ENCODE measurements around the gene PLCD3. TPM values are rescaled to one million over a fixed set of nuclear protein-coding genes. Genes with fewer than 3 reads are reported as not detected.

Gene PLCD3, protein sequence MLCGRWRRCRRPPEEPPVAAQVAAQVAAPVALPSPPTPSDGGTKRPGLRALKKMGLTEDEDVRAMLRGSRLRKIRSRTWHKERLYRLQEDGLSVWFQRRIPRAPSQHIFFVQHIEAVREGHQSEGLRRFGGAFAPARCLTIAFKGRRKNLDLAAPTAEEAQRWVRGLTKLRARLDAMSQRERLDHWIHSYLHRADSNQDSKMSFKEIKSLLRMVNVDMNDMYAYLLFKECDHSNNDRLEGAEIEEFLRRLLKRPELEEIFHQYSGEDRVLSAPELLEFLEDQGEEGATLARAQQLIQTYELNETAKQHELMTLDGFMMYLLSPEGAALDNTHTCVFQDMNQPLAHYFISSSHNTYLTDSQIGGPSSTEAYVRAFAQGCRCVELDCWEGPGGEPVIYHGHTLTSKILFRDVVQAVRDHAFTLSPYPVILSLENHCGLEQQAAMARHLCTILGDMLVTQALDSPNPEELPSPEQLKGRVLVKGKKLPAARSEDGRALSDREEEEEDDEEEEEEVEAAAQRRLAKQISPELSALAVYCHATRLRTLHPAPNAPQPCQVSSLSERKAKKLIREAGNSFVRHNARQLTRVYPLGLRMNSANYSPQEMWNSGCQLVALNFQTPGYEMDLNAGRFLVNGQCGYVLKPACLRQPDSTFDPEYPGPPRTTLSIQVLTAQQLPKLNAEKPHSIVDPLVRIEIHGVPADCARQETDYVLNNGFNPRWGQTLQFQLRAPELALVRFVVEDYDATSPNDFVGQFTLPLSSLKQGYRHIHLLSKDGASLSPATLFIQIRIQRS
- 33.5 TPM for polyA plus RNA-seq (2013, experiment 1 of 4)
- polyA plus RNA-seq (2013, experiment 2 of 4) = 25.3 TPM
- 23.3 TPM for polyA plus RNA-seq (2013, experiment 3 of 4)
- 25.9 TPM for polyA plus RNA-seq (2013, experiment 4 of 4)

DNA sequence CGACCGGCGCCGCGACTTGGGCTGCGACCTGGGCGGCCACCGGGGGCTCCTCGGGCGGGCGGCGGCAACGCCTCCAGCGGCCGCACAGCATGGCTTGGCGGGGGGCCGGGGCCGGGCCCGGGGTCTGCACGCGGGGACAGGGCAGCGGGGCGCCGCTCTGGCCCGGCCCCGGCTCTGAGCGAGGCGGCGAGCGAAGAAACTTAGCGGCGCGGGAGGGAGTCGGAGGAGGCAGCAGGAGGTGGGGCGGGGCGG lies at the start of gene PLCD3:
PLCD3 (minus strand) TSS at position 196 of the 252 bp plus-strand sequence; CDS start at position 91, 105 bp downstream.
- H3K36me3 ChIP-seq (ENCODE audit: control insufficient read depth, insufficient read depth, low read length) = no peaks in the 10 kb centered on the region
- H3K9me3 ChIP-seq (ENCODE audit: control insufficient read depth, low read length) = no peaks in the 10 kb centered on the region
- H3K27me3 ChIP-seq (ENCODE audit: control insufficient read depth, insufficient read depth, low read length, poor library complexity, severe bottlenecking) = peaks cover 3% of the 10 kb centered on the region
- peak within 1 kb of the TSS; percentile 50 for H3K27ac ChIP-seq (ENCODE audit: insufficient read depth, low read depth, low read length, poor library complexity, severe bottlenecking)
- H3K4me1 ChIP-seq (ENCODE audit: control insufficient read depth, insufficient read depth, low read length) = peaks cover 16% of the 10 kb centered on the region
- peak within 1 kb of the TSS; percentile 67 for H3K4me3 ChIP-seq (ENCODE audit: insufficient read depth, low read depth, low read length)
- 1% methylated on average over 36 of the region's 36 CpGs for WGBS, 2 experiments

DNA sequence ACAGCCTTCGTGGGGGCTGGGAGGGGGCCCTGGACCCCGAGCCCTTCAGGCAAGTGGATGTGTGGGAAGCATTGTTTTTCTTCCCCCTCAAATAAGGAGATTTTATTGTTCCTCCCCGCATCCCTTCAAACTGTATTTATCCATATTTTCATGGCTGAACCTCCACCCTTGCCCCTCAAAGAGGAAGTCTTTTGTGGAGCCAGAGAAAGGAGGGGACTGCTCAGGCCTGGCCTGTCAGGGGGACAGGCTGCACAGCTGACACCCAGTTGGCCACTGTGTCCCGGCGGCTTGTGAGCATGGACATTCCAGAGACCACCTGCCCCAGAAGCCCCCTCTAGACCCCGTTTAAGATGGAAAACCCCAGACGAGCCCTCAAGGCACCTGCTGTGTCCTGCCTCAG lies 45.2 kb upstream of the PLCD3 start:
- 91 to 92% methylated on average over 7 of the region's 7 CpGs for WGBS, 2 experiments
- H3K27me3 ChIP-seq (ENCODE audit: control insufficient read depth, insufficient read depth, low read length, poor library complexity, severe bottlenecking) = no peaks in the 10 kb centered on the region
- peaks cover 11% of the 10 kb centered on the region for H3K4me1 ChIP-seq (ENCODE audit: control insufficient read depth, insufficient read depth, low read length)
- H3K27ac ChIP-seq (ENCODE audit: insufficient read depth, low read depth, low read length, poor library complexity, severe bottlenecking) = no peak overlapping the region
- H3K36me3 ChIP-seq (ENCODE audit: control insufficient read depth, insufficient read depth, low read length) = no peaks in the 10 kb centered on the region
- H3K4me3 ChIP-seq (ENCODE audit: insufficient read depth, low read depth, low read length) = no peak overlapping the region
- H3K9me3 ChIP-seq (ENCODE audit: control insufficient read depth, low read length) = no peaks in the 10 kb centered on the region

DNA sequence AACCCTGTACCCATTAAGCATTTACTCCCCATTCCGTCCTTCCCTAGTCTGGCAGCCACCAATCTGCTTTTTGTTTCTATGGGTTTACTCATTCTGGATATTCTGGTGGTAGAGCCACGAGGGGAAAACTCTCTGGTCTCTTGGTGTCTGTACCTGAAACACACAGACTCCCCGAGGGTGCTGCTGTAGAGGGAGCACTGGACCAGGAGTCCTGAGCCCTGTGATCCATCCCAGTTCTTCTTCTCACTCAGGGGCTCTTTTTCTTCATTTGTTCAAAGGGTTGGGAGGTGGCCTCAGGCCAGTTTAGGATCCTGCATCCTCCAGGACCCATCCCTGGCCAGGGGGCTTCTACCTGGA lies 43.4 kb upstream of the PLCD3 start:
- Histone ChIP-seq H3K27me3 (ENCODE audit: control insufficient read depth, insufficient read depth, low read length, poor library complexity, severe bottlenecking) (no peaks in the 10 kb centered on the region), H3K4me3 (ENCODE audit: insufficient read depth, low read depth, low read length) (no peak overlapping the region), H3K9me3 (ENCODE audit: control insufficient read depth, low read length) (no peaks in the 10 kb centered on the region), H3K36me3 (ENCODE audit: control insufficient read depth, insufficient read depth, low read length) (no peaks in the 10 kb centered on the region), H3K4me1 (ENCODE audit: control insufficient read depth, insufficient read depth, low read length) (peaks cover 29% of the 10 kb centered on the region), H3K27ac (ENCODE audit: insufficient read depth, low read depth, low read length, poor library complexity, severe bottlenecking) (no peak overlapping the region)
- WGBS, 2 experiments = 89 to 94% methylated on average over 3 of the region's 3 CpGs

DNA sequence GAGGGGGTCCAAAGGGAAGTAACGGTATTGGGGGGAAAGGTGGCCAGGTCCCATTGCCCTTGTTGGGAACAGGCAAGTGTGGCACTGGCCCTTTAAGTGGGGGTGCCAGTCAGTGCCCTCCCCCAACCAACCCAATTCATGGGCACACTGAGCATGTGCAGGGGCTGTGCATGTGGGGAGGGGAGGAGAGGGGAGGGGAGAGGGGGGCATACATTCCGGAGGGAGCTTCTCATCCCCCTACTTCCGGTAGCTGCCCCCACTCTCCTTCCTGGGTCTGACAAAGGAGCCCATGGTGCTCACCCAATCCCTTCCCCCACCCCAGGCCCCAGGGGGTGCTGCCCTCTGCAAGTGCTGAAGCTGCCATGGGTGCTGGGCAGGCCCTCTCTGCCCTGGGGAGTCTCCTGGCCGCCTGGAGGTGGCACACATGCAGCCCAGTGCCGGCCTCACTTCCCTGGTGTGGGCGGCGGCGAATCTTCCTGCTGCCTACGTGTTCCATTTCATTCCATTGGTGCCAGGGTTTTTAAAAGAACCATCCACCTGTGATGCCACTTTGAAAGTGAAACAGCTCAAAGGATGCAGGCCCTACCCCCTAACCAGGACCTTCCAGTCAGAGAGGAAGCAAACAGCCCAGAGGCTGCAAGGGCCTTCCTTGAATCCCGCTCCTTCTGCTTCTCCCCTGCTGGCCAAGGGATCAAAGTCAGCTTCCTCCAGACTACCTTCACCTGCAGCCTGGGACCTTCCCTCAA lies 40.4 kb upstream of the PLCD3 start:
- Histone ChIP-seq H3K4me1 (ENCODE audit: control insufficient read depth, insufficient read depth, low read length) (peaks cover 33% of the 10 kb centered on the region), H3K36me3 (ENCODE audit: control insufficient read depth, insufficient read depth, low read length) (no peaks in the 10 kb centered on the region), H3K27me3 (ENCODE audit: control insufficient read depth, insufficient read depth, low read length, poor library complexity, severe bottlenecking) (no peaks in the 10 kb centered on the region), H3K27ac (ENCODE audit: insufficient read depth, low read depth, low read length, poor library complexity, severe bottlenecking) (peak overlapping the region; percentile 86), H3K9me3 (ENCODE audit: control insufficient read depth, low read length) (no peaks in the 10 kb centered on the region), H3K4me3 (ENCODE audit: insufficient read depth, low read depth, low read length) (no peak overlapping the region)
- 51 to 52% methylated on average over 10 of the region's 10 CpGs for WGBS, 2 experiments

DNA sequence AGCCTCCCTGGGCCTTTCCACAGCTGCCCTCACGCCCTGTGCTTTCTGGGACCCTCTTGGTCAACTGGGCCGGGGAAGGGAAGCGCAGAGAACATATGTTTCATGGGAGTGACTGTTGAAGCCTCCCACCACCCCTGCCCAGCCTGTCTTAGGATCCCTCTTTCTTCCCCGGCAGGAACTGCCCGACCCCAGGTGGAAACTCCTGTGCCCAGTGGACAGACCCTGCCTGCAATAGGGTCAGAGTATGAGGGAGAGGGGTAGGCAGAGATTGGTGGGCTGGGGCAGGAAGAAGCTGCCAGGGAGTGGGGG lies 39.9 kb upstream of the PLCD3 start:
- Histone ChIP-seq H3K9me3 (ENCODE audit: control insufficient read depth, low read length) (no peaks in the 10 kb centered on the region), H3K27ac (ENCODE audit: insufficient read depth, low read depth, low read length, poor library complexity, severe bottlenecking) (peak overlapping the region; percentile 86), H3K36me3 (ENCODE audit: control insufficient read depth, insufficient read depth, low read length) (no peaks in the 10 kb centered on the region), H3K27me3 (ENCODE audit: control insufficient read depth, insufficient read depth, low read length, poor library complexity, severe bottlenecking) (no peaks in the 10 kb centered on the region), H3K4me1 (ENCODE audit: control insufficient read depth, insufficient read depth, low read length) (peaks cover 33% of the 10 kb centered on the region), H3K4me3 (ENCODE audit: insufficient read depth, low read depth, low read length) (no peak overlapping the region)
- WGBS, 2 experiments = 64 to 66% methylated on average over 5 of the region's 5 CpGs

DNA sequence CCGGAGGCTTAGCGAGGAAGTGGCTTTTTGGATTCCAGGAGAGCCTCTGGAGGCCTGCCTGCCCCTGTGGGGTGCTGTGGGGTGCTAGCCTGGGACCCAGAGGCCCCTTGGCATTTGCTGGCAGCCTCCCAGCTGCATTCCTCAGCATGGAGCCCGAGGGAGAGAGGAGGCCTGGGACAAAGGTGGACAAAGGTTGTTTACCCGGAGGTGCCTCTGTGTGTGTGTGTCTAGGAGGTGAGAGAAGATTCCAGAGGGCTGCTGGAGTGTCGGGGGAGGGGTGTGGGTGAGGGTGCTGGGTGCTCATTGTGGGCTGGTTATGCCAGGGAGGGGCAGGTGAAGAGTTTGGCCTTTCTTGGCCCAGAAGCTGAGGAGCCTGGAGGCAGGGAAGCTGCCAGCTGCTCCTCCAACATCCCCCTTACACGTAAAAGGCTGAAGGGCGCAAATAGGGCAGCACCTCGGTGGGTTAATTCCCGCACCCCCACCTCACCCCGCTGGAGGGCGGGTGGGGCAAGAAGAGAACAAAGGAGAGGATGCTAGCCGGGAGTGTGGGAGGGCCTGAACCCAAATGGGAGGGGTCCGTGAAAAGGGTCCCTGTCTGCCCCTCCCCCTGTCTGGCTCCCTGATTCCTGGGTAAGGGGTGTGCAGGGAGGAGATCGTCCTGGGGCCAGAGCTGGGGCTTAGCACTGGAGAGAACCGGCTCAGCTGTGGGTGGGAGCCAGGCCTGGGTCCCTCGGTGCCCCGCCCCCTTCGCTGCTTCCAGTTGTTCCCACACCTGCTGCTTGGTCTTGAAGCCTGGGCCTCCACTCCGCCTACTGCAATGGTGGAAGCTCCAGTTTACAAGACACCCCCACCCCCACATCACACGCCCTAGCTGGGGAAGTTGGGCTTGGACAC lies 39.3 kb upstream of the PLCD3 start:
- WGBS, 2 experiments = 32 to 34% methylated on average over 20 of the region's 20 CpGs
- Histone ChIP-seq H3K4me1 (ENCODE audit: control insufficient read depth, insufficient read depth, low read length) (peaks cover 33% of the 10 kb centered on the region), H3K4me3 (ENCODE audit: insufficient read depth, low read depth, low read length) (no peak overlapping the region), H3K27ac (ENCODE audit: insufficient read depth, low read depth, low read length, poor library complexity, severe bottlenecking) (peak overlapping the region; percentile 86), H3K36me3 (ENCODE audit: control insufficient read depth, insufficient read depth, low read length) (no peaks in the 10 kb centered on the region), H3K9me3 (ENCODE audit: control insufficient read depth, low read length) (no peaks in the 10 kb centered on the region), H3K27me3 (ENCODE audit: control insufficient read depth, insufficient read depth, low read length, poor library complexity, severe bottlenecking) (no peaks in the 10 kb centered on the region)

DNA sequence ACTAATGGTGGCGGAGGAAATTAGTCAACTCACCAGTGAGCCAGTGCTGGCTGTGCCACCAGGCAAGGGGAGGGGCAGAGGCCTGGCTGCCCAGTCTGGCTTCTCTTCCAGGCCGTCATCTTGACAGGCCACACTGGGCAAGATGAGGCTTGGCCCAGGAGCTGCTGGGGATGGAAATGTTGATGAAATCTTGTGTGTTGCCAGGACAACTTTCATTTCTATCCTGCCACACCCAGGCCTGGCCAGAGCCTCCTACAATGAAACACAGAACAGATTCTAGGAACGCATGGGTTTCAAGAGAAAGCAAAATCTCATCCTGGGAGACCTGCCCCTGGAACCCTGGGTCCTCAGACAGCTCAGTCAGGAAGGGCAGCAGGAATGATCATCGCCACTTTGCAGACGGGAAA lies 38.6 kb upstream of the PLCD3 start:
- peak overlapping the region; percentile 86 for H3K27ac ChIP-seq (ENCODE audit: insufficient read depth, low read depth, low read length, poor library complexity, severe bottlenecking)

DNA sequence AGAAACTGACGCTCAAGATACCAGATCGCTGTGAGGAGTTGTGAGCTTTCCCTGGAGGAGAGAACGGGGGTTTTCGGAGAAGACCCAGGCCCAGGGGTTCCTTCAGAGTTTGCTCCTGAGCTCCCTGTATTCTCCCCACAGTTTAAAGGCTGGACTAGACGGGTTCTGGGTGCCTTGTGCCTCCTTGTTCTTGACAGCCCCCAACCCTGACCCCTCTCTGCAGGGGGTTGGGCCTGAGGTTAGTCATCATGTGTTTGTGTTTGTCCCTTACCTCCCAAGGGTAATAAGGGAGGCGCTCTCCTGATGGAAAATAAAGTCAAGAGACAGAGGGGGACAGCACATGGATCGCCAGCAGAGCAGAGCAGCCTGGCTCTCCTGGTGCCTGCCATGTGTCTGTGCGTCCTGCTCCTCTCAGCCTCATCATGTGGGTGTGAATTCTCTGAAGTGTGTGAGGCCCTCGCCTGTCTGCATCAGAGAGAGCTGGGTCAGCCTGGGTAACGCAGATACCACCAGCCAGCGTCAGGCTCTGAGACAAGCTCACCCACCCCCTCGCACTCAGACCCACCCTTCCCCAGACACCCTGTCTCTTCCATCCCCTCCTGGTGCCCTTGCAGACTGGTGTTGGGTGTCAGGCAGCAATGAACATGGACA lies 38.1 kb upstream of the PLCD3 start:
- H3K4me1 ChIP-seq (ENCODE audit: control insufficient read depth, insufficient read depth, low read length) = peaks cover 29% of the 10 kb centered on the region
- no peak overlapping the region for H3K4me3 ChIP-seq (ENCODE audit: insufficient read depth, low read depth, low read length)
- no peaks in the 10 kb centered on the region for H3K27me3 ChIP-seq (ENCODE audit: control insufficient read depth, insufficient read depth, low read length, poor library complexity, severe bottlenecking)
- no peaks in the 10 kb centered on the region for H3K36me3 ChIP-seq (ENCODE audit: control insufficient read depth, insufficient read depth, low read length)
- H3K9me3 ChIP-seq (ENCODE audit: control insufficient read depth, low read length) = no peaks in the 10 kb centered on the region
- H3K27ac ChIP-seq (ENCODE audit: insufficient read depth, low read depth, low read length, poor library complexity, severe bottlenecking) = no peak overlapping the region
- WGBS, 2 experiments = 88 to 92% methylated on average over 12 of the region's 12 CpGs

More for the DNA sequence above, 38.6 kb upstream of the PLCD3 start:
- H3K4me1 ChIP-seq (ENCODE audit: control insufficient read depth, insufficient read depth, low read length) = peaks cover 29% of the 10 kb centered on the region
- no peaks in the 10 kb centered on the region for H3K9me3 ChIP-seq (ENCODE audit: control insufficient read depth, low read length)
- no peak overlapping the region for H3K4me3 ChIP-seq (ENCODE audit: insufficient read depth, low read depth, low read length)
- WGBS, 2 experiments = 80 to 87% methylated on average over 5 of the region's 5 CpGs
- H3K27me3 ChIP-seq (ENCODE audit: control insufficient read depth, insufficient read depth, low read length, poor library complexity, severe bottlenecking) = no peaks in the 10 kb centered on the region
- no peaks in the 10 kb centered on the region for H3K36me3 ChIP-seq (ENCODE audit: control insufficient read depth, insufficient read depth, low read length)

DNA sequence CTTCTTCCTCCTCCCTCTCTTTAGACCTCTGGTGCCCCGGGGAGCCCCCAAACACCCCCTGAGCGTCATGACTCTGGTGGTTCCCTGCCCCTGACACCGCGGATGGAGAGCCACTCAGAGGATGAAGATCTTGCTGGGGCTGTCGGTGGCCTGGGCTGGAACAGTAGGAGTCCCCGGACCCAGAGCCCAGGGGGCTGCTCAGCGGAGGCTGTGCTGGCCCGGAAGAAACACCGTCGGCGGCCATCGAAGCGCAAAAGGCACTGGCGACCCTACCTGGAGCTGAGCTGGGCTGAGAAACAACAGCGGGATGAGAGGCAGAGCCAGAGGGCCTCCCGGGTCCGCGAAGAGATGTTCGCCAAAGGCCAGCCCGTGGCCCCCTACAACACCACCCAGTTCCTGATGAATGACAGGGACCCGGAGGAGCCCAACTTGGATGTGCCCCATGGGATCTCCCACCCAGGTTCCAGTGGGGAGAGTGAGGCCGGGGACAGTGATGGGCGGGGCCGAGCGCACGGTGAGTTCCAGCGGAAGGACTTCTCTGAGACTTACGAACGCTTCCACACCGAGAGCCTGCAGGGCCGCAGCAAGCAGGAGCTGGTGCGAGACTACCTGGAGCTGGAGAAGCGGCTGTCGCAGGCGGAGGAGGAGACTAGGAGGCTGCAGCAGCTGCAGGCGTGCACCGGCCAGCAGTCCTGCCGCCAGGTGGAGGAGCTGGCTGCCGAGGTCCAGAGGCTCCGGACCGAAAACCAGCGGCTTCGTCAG lies 36.9 kb upstream of the PLCD3 start:
- no peaks in the 10 kb centered on the region for H3K9me3 ChIP-seq (ENCODE audit: control insufficient read depth, low read length)
- no peak overlapping the region for H3K4me3 ChIP-seq (ENCODE audit: insufficient read depth, low read depth, low read length)
- 95 to 96% methylated on average over 43 of the region's 43 CpGs for WGBS, 2 experiments
- H3K27me3 ChIP-seq (ENCODE audit: control insufficient read depth, insufficient read depth, low read length, poor library complexity, severe bottlenecking) = no peaks in the 10 kb centered on the region
- no peak overlapping the region for H3K27ac ChIP-seq (ENCODE audit: insufficient read depth, low read depth, low read length, poor library complexity, severe bottlenecking)
- peaks cover 3% of the 10 kb centered on the region for H3K36me3 ChIP-seq (ENCODE audit: control insufficient read depth, insufficient read depth, low read length)
- H3K4me1 ChIP-seq (ENCODE audit: control insufficient read depth, insufficient read depth, low read length) = peaks cover 29% of the 10 kb centered on the region
